K562 (cell line): ENCODE data around the gene ISYNA1. TPM values are rescaled to one million over a fixed set of nuclear protein-coding genes. Genes with fewer than 3 reads are reported as not detected.

Experiments used
- ELF1 ChIP-seq: fragments of 200-800 bp; sonication (Bioruptor generic); IDR thresholded peaks from 2 replicates; pipeline ENCODE4 v1.6.1; 2016; ENCODE audit warnings: missing genetic modification characterization, missing compliant biosample characterization
- FOXJ2 ChIP-seq: fragments of 200-800 bp; sonication (Bioruptor generic); IDR thresholded peaks from 2 replicates; pipeline ENCODE4 v1.6.1; 2016; ENCODE audit warnings: missing genetic modification characterization, missing compliant biosample characterization
- RREB1 ChIP-seq: fragments of 250-450 bp; sonication (Bioruptor Pico); IDR thresholded peaks from 2 replicates; pipeline ENCODE4 v1.4.0; 2020
- TAF1 ChIP-seq: IDR thresholded peaks from 2 replicates; pipeline ENCODE4 v1.6.1; 2011; ENCODE audit warnings: mild to moderate bottlenecking, low read length, moderate library complexity; ENCODE audit not compliant: insufficient read depth, control insufficient read depth, severe bottlenecking; ENCODE audit errors: extremely low read depth
- ZBTB11 ChIP-seq, 3 experiments: fragments of 200-800 bp in 1 of 3; fragments of 250-450 bp in 1 of 3; fragments of 450-650 bp in 1 of 3; sonication (Bioruptor Pico) in 1 of 3; sonication (Bioruptor generic) in 1 of 3; formaldehyde crosslinking in 1 of 3; IDR thresholded peaks; 2 replicates each; pipeline versions ENCODE4 v1.6.1 to v1.8.0; 2016 to 2022; ENCODE audit warnings: mild to moderate bottlenecking in 2 of 3, missing genetic modification characterization in 2 of 3, missing compliant biosample characterization in 1 of 3, moderate library complexity in 1 of 3
- polyA plus RNA-seq, 8 experiments: library from polyadenylated mRNA; depleted of rRNA in 4 of 8; stranded (reverse) in 5 of 8; unstranded in 3 of 8; fragments of >200 nt; fragmentation: Nextera tagmentation in 2 of 8; fragmentation: Illumina TruSeq in 1 of 8; extraction: Ambion mirVana in 2 of 8; extraction: Trizol in 1 of 8; gene quantifications; 2 replicates each; pipeline versions ENCODE4 v1.2.1 to v1.2.3, GENCODE V29; 2011 to 2014; ENCODE audit warnings: inconsistent platforms in 1 of 8, missing spikeins in 1 of 8
- total RNA-seq, 7 experiments: library from RNA; depleted of rRNA in 6 of 7; stranded (reverse); fragments of >200 nt in 6 of 7; fragmentation: Illumina TruSeq in 2 of 7; extraction: Trizol in 2 of 7; gene quantifications; 2 replicates each; pipeline versions ENCODE4 v1.2.1 to v1.2.3, GENCODE V29; 2011 to 2021; ENCODE audit warnings: low replicate concordance in 1 of 7
- TF ChIP-seq, protein P1 (sequence below), 2 experiments: fragments of 450-650 bp in 1 of 2; sonication (generic) in 1 of 2; formaldehyde crosslinking in 1 of 2; IDR thresholded peaks; 2 replicates each; pipeline versions ENCODE4 v1.7.1 to v1.9.0; 2016 to 2022; ENCODE audit warnings: inconsistent platforms in 1 of 2, mild to moderate bottlenecking in 1 of 2, missing genetic modification reagents in 1 of 2

ISYNA1 gene
- total and polyA plus RNA-seq, 9 of the 15 experiments (the other 6 are each of a cell fraction or from before 2014, with no cell fraction given): 21.8 to 460 (median 93.2) TPM

DNA sequence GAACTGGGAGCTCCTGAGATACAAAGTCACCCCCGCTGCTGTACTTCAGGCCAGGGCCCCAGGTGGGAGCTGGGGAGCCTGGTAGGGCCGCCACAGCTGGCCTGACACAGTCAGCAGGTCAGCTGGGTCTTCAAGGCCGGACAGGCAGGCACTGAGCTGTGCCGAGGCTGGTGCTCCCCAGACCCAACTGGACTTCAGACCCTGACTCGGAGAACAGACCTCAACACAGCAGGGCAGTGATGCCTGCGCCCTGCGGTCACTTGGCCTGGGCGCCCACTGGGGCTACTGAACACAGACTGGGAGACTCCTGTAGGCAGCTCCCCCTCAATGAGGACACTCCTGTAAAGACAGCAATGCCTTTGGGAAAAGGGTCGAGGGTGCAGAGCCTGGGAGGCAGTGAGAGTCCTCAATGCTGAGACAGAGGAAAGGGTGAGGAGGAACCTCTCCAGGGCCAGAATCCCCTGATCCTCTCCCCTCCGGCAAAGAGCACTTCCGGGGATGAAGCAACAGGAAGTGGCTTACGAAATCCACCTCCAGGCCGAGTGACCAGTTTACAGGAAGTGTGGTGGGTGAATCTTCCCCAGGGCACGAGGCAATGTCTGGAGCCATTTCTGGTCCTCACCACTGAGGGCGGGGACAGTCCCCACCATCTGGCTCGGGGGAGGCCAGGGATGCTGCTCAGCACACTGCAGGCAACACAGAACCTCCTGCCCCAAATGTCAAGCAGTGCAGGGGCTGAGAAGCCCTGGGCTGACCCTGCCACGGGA is 40.8 kb upstream of the ISYNA1 start (continued):
- TF ChIP-seq RREB1 (CRISPR knock-in tag) (peak; percentile 85), ELF1 (tag) (peak; percentile 91), TAF1 (no peak), FOXJ2 (tag) (no peak), ZBTB11 (CRISPR knock-in tag; IDR thresholded peaks at IDR 0.05) (peak in 2 of 3 experiments; percentile 80 to 89; a peak in 4 of 6 replicates)
- TF ChIP-seq, protein P1, sequence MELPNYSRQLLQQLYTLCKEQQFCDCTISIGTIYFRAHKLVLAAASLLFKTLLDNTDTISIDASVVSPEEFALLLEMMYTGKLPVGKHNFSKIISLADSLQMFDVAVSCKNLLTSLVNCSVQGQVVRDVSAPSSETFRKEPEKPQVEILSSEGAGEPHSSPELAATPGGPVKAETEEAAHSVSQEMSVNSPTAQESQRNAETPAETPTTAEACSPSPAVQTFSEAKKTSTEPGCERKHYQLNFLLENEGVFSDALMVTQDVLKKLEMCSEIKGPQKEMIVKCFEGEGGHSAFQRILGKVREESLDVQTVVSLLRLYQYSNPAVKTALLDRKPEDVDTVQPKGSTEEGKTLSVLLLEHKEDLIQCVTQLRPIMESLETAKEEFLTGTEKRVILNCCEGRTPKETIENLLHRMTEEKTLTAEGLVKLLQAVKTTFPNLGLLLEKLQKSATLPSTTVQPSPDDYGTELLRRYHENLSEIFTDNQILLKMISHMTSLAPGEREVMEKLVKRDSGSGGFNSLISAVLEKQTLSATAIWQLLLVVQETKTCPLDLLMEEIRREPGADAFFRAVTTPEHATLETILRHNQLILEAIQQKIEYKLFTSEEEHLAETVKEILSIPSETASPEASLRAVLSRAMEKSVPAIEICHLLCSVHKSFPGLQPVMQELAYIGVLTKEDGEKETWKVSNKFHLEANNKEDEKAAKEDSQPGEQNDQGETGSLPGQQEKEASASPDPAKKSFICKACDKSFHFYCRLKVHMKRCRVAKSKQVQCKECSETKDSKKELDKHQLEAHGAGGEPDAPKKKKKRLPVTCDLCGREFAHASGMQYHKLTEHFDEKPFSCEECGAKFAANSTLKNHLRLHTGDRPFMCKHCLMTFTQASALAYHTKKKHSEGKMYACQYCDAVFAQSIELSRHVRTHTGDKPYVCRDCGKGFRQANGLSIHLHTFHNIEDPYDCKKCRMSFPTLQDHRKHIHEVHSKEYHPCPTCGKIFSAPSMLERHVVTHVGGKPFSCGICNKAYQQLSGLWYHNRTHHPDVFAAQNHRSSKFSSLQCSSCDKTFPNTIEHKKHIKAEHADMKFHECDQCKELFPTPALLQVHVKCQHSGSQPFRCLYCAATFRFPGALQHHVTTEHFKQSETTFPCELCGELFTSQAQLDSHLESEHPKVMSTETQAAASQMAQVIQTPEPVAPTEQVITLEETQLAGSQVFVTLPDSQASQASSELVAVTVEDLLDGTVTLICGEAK (IDR thresholded peaks at IDR 0.05): peak; percentile 89
- TF ChIP-seq, protein P1 (CRISPR knock-in tag; IDR thresholded peaks at IDR 0.05): no peak
